Activated CD4-positive, alpha-beta T cell treated with anti-CD3 and anti-CD28 coated beads, Interleukin-10, Interleukin-2, amounts not matched to agents 100 ng/mL and 50 ng/mL, durations not matched to agents 16 hours and 8 hours (primary cell): Measurements from ENCODE around the gene OTOP2.
"Not testable (repeated sequence)": the region's sequence is repeated elsewhere in the genome, so short reads cannot be mapped to it uniquely, and the experiment has no call there.

Experiments
- DNase-seq: peaks from one replicate; pipeline ENCODE4 v3.0.0-alpha.2; 2020

The OTOP2 gene

DNA sequence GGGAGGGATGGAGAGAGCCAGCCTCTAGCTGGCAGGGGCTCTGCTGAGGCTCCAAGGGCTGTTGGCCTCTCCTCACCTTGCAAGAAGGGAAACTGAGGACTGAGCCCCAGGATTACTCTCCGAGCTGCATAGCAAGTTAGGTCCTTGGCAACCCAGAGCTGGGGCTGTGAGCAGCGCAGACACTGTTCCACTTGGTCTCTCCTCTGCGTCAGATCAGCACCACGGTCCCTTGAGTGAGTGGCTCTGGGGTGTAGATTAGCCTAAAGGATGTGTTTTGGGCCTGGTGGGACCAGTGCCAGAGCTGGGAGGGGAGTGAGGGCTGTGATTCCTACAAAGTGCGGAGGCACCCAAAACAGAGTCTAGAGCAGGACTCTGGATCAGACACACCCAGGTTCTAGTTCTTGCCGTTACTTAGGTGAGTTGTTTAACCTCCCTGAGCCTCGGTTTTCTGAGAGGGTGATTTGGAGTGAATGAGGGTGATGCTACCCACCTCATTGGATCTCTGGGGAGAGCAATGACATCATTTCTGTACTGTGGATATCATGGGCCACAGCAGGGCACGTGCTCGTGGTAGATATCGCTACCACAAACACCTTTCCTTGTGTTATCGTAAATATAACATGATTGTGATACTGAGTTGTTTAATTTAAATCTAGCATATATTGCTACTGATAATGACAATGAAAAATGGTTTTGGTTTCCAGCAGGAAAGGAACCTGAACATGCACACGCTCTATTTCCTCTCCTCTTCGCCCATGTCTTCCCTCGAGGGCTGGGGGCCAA is 22.5 kb upstream of the OTOP2 start:
- DNase-seq: no peak

DNA sequence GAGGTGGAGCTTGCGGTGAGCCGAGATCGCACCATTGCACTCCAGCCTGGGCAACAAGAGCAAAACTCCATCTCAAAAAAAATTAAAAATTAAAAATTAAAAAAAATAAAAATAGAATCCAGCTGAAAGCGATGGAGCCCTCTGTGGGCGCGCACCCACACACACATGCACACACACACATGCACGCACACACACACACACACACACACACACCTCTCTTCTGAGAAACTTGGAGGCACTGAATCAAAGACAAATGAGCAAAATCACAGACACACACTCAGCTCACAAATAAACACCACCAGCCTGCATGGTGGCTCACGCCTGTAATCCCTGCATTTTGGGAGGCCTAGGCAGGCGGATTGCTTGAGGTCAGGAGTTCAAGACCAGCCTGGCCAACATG is 21.0 kb upstream of the OTOP2 start:
- no peak for DNase-seq

- DNase-seq: no peak
These were observed 20.4 kb upstream of the OTOP2 start for GRCh38 chr17:74903671-74904070.

GRCh38 chr17:74904687-74905409 is 19.2 kb upstream of the OTOP2 start:
- DNase-seq: no peak

DNA sequence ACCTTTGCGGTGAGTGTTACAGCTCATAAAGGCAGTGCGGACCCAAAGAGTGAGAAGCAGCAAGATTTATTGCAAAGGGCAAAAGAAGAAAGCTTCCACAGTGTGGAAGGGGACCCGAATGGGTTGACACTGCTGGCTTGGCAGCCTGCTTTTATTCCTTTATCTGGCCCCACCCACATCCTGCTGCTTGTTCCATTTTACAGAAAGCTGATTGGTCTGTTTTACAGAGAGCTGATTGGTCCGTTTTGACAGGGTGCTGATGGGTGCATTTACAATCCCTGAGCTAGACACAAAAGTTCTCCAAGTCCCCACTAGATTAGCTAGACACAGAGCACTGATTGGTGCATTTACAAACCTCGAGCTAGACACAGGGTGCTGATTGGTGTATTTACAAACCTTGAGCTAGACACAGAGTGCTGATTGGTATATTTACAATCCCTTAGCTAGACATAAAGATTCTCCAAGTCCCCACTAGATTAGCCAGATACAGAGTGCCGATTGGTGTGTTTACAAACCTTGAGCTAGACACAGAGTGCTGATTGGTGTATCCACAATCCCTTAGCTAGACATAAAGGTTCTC is 17.8 kb upstream of the OTOP2 start:
- DNase-seq: not testable (repeated sequence)

DNA sequence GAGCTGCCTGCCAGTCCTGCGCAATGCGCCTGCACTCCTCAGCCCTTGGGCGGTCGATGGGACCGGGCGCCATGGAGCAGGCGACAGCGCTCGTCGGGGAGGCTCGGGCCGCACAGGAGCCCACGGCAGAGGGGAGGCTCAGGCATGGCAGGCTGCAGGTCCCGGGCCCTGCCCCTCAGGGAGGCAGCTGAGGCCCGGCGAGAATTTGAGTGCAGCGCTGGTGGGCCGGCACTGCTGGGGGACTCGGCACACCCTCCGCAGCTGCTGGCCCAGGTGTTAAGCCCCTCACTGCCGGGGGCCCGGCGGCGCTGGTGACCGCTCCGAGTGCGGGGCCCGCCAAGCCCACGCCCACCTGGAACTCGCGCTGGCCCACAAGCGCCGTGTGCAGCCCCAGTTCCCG is 17.1 kb upstream of the OTOP2 start:
- no peak for DNase-seq

GRCh38 chr17:74909097-74909496 is 15.0 kb upstream of the OTOP2 start:
- DNase-seq: not testable (repeated sequence)

- not testable (repeated sequence) for DNase-seq
These were observed 12.7 kb upstream of the OTOP2 start for GRCh38 chr17:74911423-74911822.

GRCh38 chr17:74916136-74916850 is 7.8 kb upstream of the OTOP2 start:
- DNase-seq: no peak

DNA sequence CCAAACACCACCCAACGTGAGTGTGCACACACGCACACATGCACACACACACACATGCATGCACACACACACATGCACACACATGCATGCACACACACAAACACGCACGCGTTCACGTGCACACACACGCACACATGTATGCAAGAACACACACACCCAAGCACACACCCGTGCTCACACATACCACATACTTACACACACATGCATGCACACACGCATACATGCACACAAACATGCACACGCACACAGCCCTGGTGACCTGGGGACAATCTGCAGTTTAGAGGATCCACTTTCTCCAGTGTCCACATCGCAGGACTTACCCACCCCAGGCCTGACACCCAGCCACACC is 7.2 kb upstream of the OTOP2 start:
- DNase-seq: no peak

DNA sequence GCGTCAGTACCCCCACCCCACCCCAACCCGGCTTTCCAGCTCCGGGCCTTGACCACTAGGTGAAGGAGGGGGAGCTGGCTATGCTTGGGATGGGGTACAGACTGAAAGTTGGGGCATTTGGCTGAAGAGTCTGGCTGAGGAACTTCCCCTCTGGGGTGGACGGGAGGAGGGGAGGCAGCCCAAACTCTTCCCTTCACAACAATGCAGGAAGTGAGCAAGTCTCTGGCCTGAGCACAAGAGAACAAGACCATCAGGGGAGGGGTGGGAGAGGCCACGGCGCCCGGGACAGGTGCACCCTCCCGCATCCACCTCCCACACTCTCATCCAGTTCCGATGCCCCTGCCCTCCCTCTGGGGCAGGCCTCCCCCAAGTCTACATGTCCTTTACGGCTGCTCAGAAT is 6.6 kb upstream of the OTOP2 start:
- no peak for DNase-seq

DNA sequence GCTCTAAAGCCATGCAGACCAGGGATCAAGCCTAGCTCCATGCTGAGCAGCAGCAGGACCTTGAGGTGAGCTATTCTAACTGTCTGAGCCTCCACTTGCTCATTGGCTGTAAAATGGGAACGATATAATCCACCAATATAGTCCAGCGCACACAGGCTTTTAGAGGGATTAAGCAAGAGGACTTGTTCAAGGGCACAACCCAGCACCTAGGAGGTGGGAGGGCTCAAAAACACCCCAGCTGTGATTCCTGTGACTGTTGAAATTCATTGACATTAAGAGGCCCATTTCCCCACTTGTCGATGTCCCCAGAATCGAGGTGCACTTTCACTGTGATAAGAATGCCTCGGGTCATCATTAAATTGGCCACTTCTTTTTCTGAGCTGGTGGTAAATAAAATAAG is 5.2 kb upstream of the OTOP2 start:
- DNase-seq: no peak

- peak; percentile 16 for DNase-seq
These were observed 4.4 kb upstream of the OTOP2 start for GRCh38 chr17:74919440-74920305.

DNA sequence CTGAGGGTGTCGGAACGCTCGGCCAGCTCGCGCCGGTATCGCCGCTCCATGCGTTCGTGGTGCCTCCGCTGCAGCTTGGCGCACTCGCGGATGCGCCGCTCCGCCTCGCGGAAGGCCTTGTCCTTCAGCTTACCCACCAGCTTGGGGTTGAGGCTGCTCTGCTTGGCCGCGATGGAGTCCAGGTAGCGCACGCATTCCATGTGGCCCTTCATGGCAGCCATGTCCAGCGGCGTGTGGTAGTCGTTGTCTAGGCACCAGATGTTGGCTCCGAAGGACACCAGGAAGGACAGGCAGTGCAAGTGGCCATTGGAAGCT is 3.8 kb upstream of the OTOP2 start:
- DNase-seq: no peak

DNA sequence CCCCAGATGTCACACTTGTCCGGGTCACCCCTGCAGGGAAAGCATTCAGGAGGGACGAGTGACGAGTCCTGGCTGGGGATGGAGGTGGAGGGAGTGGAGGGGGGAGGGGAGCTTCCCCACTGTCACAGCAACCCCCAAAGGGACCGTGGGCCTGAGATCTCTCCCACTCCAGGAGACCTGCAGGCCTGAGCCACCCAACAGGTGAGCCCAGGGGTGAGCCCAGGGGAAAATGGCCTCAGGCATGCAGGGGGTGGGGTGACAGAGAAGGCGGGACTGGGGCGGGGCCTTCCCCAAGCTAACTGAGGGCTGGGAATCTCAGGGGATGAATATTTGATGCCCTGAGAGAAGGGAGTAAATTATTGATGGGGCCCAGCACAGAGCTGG is 3.4 kb upstream of the OTOP2 start:
- DNase-seq: no peak

GRCh38 chr17:74921026-74921681 is 2.9 kb upstream of the OTOP2 start:
- no peak for DNase-seq

GRCh38 chr17:74921769-74922168 is 2.3 kb upstream of the OTOP2 start:
- DNase-seq: no peak

- no peak for DNase-seq
These were observed 1.9 kb upstream of the OTOP2 start for GRCh38 chr17:74922172-74922571.

DNA sequence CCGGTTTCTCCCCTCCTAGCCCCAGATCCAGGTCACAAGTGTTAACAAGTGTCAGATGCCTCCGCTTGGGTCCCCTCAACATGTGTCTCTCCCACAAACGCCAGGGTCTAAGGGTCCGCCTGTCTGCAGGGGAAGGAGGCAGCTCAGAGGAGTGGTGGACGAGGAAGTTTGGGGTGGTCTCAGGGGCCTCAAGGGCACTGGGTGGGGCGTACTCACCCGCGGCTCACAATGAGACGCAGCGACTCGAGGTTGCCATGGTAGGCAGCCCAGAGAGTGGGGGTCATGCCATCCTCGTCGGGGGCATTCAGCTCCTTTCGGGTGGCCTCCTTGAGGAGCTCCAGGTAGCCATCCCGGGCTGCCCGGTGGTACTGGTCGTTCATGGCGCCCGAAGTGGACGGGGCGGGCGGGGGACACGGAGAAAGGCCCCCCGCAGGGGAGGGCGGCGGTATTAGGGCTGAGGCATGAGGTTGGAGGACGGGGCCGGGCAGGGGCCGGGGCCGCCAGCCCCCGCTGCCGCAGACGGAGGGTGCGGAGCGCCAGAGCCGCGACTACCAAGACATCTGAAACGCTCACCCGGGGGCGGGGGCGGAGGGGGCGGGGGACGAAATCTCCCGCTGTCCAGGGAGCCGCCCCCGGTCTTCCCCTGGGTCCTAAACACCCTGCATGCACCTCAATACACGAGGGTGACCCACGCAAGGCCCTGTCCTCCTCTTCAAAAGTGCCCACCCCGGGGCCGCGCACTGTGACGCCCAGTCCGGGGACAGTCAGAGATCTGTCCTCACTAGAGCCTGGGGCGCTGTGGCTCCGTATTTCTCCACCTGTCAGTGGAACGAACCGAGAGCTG is 1.2 kb upstream of the OTOP2 start, which contains the start of gene USH1G:
TSS of gene USH1G (minus strand) at position 562 of the 844 bp plus-strand sequence. CDS start at position 380, 182 bp downstream.
- DNase-seq: no peak

- peak; percentile 71 for DNase-seq
These were observed 379 bp upstream of the OTOP2 start for GRCh38 chr17:74923538-74924249.
